Fibroblast of skin of scalp (primary cell): ENCODE measurements around the gene TMA7B. TPM values are rescaled to one million over a fixed set of nuclear protein-coding genes. Genes with fewer than 3 reads are reported as not detected.

Source experiments
- DNase-seq: peaks from one replicate; pipeline ENCODE4 v3.0.0-alpha.2; 2013
- polyA plus RNA-seq, 2 experiments: library from polyadenylated mRNA; unstranded; fragments of 120-200 nt; gene quantifications; one replicate each; pipeline ENCODE4 v1.2.1, GENCODE V29; 2013; ENCODE audit not compliant: insufficient read length in 2 of 2

TMA7B gene
- not detected for polyA plus RNA-seq (2013, experiment 1 of 2; ENCODE audit: insufficient read length)
- polyA plus RNA-seq (2013, experiment 2 of 2; ENCODE audit: insufficient read length): not detected

- DNase-seq: peak; percentile 70
Observed at GRCh38 chr22:39959640-39960447, at the start of gene TMA7B. TSS of gene TMA7B (plus strand) at chr22:39960397. CDS start at chr22:39964375, 3,978 bp downstream.

- DNase-seq: no peak
Observed at GRCh38 chr22:39910876-39911613, 49.2 kb upstream of the TMA7B start.

GRCh38 chr22:39913321-39913720 lies 46.9 kb upstream of the TMA7B start:
- no peak for DNase-seq

GRCh38 chr22:39913886-39914285 lies 46.3 kb upstream of the TMA7B start:
- no peak for DNase-seq

GRCh38 chr22:39914584-39914983 lies 45.6 kb upstream of the TMA7B start:
- DNase-seq: no peak

- DNase-seq: no peak
Observed at GRCh38 chr22:39915295-39915726, 44.9 kb upstream of the TMA7B start.

GRCh38 chr22:39916496-39916895 lies 43.7 kb upstream of the TMA7B start:
- DNase-seq: no peak

- DNase-seq: no peak
Observed at GRCh38 chr22:39917197-39917643, 43.0 kb upstream of the TMA7B start.

- DNase-seq: peak; percentile 4
Observed at GRCh38 chr22:39917776-39918495, 42.3 kb upstream of the TMA7B start.

GRCh38 chr22:39920134-39920743 lies 40.0 kb upstream of the TMA7B start:
- no peak for DNase-seq

GRCh38 chr22:39923696-39924095 lies 36.5 kb upstream of the TMA7B start:
- no peak for DNase-seq

- no peak for DNase-seq
Observed at GRCh38 chr22:39924286-39924685, 35.9 kb upstream of the TMA7B start.

GRCh38 chr22:39925273-39925672 lies 34.9 kb upstream of the TMA7B start:
- DNase-seq: no peak

GRCh38 chr22:39925909-39926679 lies 34.1 kb upstream of the TMA7B start:
- no peak for DNase-seq

- DNase-seq: no peak
Observed at GRCh38 chr22:39926753-39927152, 33.4 kb upstream of the TMA7B start.

GRCh38 chr22:39927544-39927943 lies 32.7 kb upstream of the TMA7B start:
- no peak for DNase-seq

- no peak for DNase-seq
Observed at GRCh38 chr22:39928536-39929520, 31.4 kb upstream of the TMA7B start.

- no peak for DNase-seq
Observed at GRCh38 chr22:39931251-39931650, 28.9 kb upstream of the TMA7B start.

- DNase-seq: no peak
Observed at GRCh38 chr22:39932166-39932565, 28.0 kb upstream of the TMA7B start.

- DNase-seq: peak; percentile 12
Observed at GRCh38 chr22:39932918-39933649, 27.1 kb upstream of the TMA7B start.
